Epithelial cell of proximal tubule (primary cell): ENCODE data around the gene BACH2. TPM values are rescaled to one million over a fixed set of nuclear protein-coding genes. Genes with fewer than 3 reads are reported as not detected.

Source experiments
- DNase-seq: peaks from one replicate; pipeline ENCODE4 v3.0.0-alpha.2; 2011; ENCODE audit warnings: low read depth
- H3K4me3 ChIP-seq: 2 replicates; pipeline ENCODE4 v1.5.1; 2011; ENCODE audit warnings: low read depth, mild to moderate bottlenecking, low read length
- CTCF ChIP-seq: conservative IDR thresholded peaks from 2 replicates; pipeline ENCODE4 v1.5.1; 2012; ENCODE audit warnings: low read depth, mild to moderate bottlenecking, low read length
- total RNA-seq: library from RNA; depleted of rRNA; stranded (reverse); fragments of >200 nt; gene quantifications from 2 replicates; pipeline ENCODE4 v1.2.3, GENCODE V29; 2015

The BACH2 gene
- total RNA-seq, 1 donor from 2014 or later, result 0.69 TPM

GRCh38 chr6:90127595-90127994 is 169.0 kb downstream of the BACH2 start:
- DNase-seq, result no peak
- no peak overlapping the region for H3K4me3 ChIP-seq
- no peak for TF ChIP-seq CTCF

GRCh38 chr6:90126839-90127238 is 169.8 kb downstream of the BACH2 start:
- no peak for TF ChIP-seq CTCF
- no peak for DNase-seq
- H3K4me3 ChIP-seq, result no peak overlapping the region

GRCh38 chr6:90126181-90126580 is 170.5 kb downstream of the BACH2 start:
- no peak for DNase-seq
- TF ChIP-seq CTCF, result no peak
- no peak overlapping the region for H3K4me3 ChIP-seq

GRCh38 chr6:90124874-90125510 is 171.7 kb downstream of the BACH2 start:
- H3K4me3 ChIP-seq, result no peak overlapping the region
- DNase-seq, result no peak
- no peak for TF ChIP-seq CTCF

- TF ChIP-seq CTCF, result no peak
- DNase-seq, result no peak
- H3K4me3 ChIP-seq, result no peak overlapping the region
Measured at GRCh38 chr6:90123831-90124230, 172.8 kb downstream of the BACH2 start.

- no peak overlapping the region for H3K4me3 ChIP-seq
- no peak for TF ChIP-seq CTCF
- no peak for DNase-seq
Measured at GRCh38 chr6:90121982-90122381, 174.7 kb downstream of the BACH2 start.

GRCh38 chr6:90120327-90120726 is 176.3 kb downstream of the BACH2 start:
- no peak for DNase-seq
- no peak overlapping the region for H3K4me3 ChIP-seq
- TF ChIP-seq CTCF, result no peak
